GM19099 (cell line): ENCODE results near the gene RRP1B.

Source experiments
- POLR2A ChIP-seq: IDR thresholded peaks from 3 replicates; pipeline ENCODE4 v1.6.1; 2011; ENCODE audit warnings: low read depth; ENCODE audit not compliant: insufficient read length; ENCODE audit errors: extremely low read depth

Gene RRP1B

GRCh38 chr21:43720539-43721166, 61.3 kb downstream of the RRP1B start:
- TF ChIP-seq POLR2A, result no peak

DNA sequence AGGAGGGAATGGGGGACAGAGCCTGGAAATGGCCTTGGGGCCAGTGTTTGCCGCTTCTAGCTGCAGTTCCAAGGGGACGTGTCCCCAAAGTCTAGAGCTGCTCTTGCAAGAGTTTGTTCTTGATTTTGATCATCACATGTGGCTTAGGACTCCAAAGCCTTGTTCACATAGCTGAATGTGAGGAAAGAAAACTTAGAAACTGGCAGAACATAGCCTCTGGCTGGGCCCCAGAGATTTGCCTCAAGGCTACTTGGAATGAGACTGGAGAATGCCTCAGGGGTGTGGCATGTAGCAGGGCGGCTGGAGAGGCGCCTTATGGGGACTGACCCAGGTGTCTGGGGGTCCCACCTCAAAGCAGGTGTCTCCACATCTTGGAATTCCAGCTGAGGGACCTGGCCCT, 61.8 kb downstream of the RRP1B start:
- TF ChIP-seq POLR2A, result no peak

DNA sequence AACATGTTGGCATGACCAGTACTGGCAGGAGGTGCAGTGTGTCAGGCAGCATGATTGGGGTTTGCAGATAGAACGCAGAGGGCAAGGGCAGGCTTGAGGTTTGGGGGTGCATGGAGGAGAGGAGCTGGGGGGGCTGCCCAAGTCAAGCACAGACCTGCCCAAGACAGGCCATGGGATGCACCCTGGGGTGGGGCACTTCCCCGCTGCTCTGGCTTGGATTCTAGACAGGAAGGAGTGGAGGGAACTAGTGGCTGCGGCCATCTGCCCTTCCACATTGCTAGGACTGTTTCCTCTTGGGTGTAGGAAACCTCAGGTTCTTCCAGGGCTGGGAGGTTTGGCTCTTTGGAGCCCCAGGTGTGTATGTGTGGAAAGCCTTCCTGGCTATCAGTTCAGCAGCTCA, 62.6 kb downstream of the RRP1B start:
- TF ChIP-seq POLR2A, result no peak

GRCh38 chr21:43723648-43724047, 64.3 kb downstream of the RRP1B start:
- TF ChIP-seq POLR2A, result no peak

- TF ChIP-seq POLR2A, result no peak
Measured at GRCh38 chr21:43726686-43727518, 67.5 kb downstream of the RRP1B start.

DNA sequence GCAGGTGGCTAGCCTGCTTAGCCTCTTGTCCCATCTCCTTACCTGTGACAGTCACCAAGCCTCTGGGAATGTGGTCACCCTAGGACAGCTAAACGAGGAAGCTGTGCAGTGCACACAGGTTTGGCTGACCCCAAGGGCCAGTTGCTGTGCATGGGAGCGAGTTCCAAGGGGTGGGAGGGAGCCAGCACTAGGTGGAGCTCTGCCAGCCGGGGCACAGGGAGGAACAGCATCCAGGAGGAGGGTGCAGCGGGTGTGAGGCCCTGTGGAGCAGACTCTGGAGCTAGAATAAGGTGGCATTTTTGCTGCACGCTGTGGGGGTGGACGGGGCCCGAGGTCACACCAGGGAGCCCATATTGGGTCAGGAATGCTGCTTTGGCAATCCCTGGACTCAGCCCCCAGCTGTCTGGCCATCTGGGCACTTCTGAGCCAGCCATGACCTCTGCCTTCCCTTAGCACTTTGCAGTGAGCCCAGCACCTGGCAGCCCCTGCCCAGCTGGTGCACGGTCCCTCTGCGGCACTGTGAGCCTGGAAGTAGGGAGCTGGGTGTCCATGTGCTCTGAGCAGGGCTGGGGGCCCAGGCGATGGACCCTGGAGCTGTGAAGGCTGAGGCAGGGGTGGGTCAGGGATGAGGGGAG, 68.3 kb downstream of the RRP1B start:
- no peak for TF ChIP-seq POLR2A

- no peak for TF ChIP-seq POLR2A
Measured at GRCh38 chr21:43728154-43728466, 68.8 kb downstream of the RRP1B start.

GRCh38 chr21:43728467-43729390, 69.4 kb downstream of the RRP1B start:
- peak; percentile 60 for TF ChIP-seq POLR2A

DNA sequence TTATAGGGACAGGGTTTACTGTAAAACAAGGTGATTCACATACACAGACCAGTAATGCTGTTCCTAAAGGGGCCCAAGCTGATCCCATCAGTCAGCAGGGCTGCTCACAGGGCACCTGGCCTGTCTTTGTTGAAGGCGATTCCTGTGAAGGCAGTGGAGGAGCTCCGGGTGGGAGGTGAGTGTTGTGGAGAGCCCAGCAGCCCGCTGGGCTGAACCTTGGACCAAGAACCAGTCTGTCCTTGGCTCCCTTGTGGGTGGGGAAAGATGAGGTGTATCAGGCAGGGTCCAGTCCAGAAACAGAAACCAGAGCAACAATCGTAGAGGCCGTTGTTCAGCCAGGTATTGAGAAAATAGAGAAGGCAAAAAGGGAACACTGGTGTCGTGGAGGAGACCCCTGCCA, 72.1 kb downstream of the RRP1B start:
- TF ChIP-seq POLR2A, result no peak

GRCh38 chr21:43731891-43732711, 72.7 kb downstream of the RRP1B start:
- no peak for TF ChIP-seq POLR2A

DNA sequence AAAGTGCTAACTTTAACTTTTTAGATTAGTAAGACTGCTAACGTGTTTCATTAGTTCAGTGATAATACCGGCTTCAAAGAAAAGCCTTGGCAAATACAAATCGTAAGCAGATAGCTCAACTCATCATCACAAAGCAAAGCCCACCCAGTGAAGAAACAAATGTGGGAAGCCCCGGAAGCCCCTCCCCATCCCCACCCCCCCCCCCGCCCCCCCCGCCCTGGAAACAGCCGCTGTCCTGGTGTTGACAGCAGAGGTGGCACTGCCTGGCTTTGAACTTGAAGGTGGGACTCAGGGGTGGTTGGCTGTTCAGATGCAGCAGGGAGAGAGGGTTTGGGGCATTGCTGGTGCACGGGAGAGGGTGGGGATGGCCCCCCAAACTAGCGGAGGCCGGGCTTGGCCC, 73.7 kb downstream of the RRP1B start:
- TF ChIP-seq POLR2A, result no peak

DNA sequence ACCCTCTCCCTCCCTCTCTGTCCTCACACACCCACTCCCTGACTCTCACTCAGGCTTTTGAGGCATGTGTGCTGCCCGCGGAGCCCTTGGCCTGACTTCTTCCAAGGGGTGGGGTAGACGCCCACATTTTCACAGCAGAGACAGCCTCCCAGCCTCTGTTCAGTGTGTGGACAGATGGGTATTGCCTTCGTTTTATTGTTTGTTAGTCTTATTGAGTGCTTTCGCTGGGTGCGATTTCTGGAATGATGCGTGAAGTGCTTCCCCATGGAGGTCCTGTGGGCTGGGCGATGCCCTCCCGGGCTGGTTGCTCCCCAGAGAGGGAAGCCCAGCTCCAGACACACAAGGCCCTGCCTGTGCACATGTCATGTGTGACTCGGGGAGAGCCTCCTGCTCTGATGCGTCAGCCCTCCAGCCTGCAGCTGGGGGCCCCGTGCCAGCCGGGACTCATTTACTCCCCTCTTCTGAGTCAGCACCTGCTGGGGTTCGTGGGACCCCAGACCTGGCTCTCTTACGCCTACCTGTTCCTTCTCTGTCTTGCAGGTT, 74.2 kb downstream of the RRP1B start:
- no peak for TF ChIP-seq POLR2A

- no peak for TF ChIP-seq POLR2A
Measured at GRCh38 chr21:43734131-43734927, 75.0 kb downstream of the RRP1B start.
